Measurements from ENCODE around the gene PLEKHG3. TPM values are rescaled to one million over a fixed set of nuclear protein-coding genes. Genes with fewer than 3 reads are reported as not detected.

Gene PLEKHG3
- total and polyA plus RNA-seq, 2 of the 13 experiments (the other 11 are each of a cell fraction or from before 2014, with no cell fraction given): 7.1 to 9.8 TPM

GRCh38 chr14:64730681-64731080 is 26.5 kb downstream of the PLEKHG3 start:
- Histone ChIP-seq H3K4me3 (replicated peaks in 1 of 3; ENCODE audit: insufficient read depth in 1 of 3, low read depth in 2 of 3, low read length in 3 of 3) (no peak overlapping the region), H3K9ac (ENCODE audit: insufficient read depth, low read depth, low read length) (no peak overlapping the region), H3K4me2 (ENCODE audit: low read depth, low read length) (no peak overlapping the region), H3K27me3 (ENCODE audit: control insufficient read depth in 1 of 2, insufficient read depth in 2 of 2, low read length in 2 of 2) (no peaks in the 10 kb centered on the region), H2AFZ (ENCODE audit: low read length) (no peak overlapping the region), H3K79me2 (ENCODE audit: insufficient read depth, low read length) (no peaks in the 10 kb centered on the region), H4K20me1 (ENCODE audit: insufficient read depth, low read length) (no peaks in the 10 kb centered on the region), H3K9me3 (ENCODE audit: low read length) (no peaks in the 10 kb centered on the region), H3K4me1 (ENCODE audit: insufficient read depth, low read length) (peaks cover 13% of the 10 kb centered on the region), H3K36me3 (replicated peaks in 1 of 2; ENCODE audit: control insufficient read depth in 1 of 2, insufficient read depth in 2 of 2, low read length in 2 of 2) (peaks cover 10 to 14% of the 10 kb centered on the region in 2 experiments; a peak in 3 of 5 replicates), H3K27ac (ENCODE audit: extremely low read length, insufficient read depth, low read length) (no peak overlapping the region)
- CTCF ChIA-PET (ENCODE audit: low intra/inter-chr PET ratio, low total read pairs): no interaction called here
- POLR2A ChIA-PET: no interaction called here
- no peak for ATAC-seq
- DNase-seq (ENCODE audit: low spot score): no peak
- FAIRE-seq: no peak
- TF ChIP-seq BCL3 (CRISPR knock-in tag; IDR thresholded peaks at IDR 0.05): no peak
- no peak for TF ChIP-seq ZNF235 (CRISPR knock-in tag; IDR thresholded peaks at IDR 0.05; ENCODE audit: borderline replicate concordance)
- TF ChIP-seq HOXA5 (CRISPR knock-in tag; IDR thresholded peaks at IDR 0.05): no peak
- peak; percentile 19 for TF ChIP-seq AGO2 (optimal IDR thresholded peaks at IDR 0.05; ENCODE audit: low read depth, low read length)
- in situ Hi-C loops (cut with HindIII; ENCODE audit: extremely low pct_ligation_motif_present, low pct_unique_long_range_greater_than_20kb): no loop called here
- BruUV-seq (replicated peaks): no TSS peak
- 97% methylated on average over 5 of the region's 12 CpGs for WGBS (ENCODE audit: low lambda C conversion rate)
- intact Hi-C loops (cut with micrococcal nuclease; ENCODE audit: unreplicated experiment): no loop called here

GRCh38 chr14:64731141-64731581 is 26.9 kb downstream of the PLEKHG3 start:
- H3K9me3 ChIP-seq (ENCODE audit: low read length): no peaks in the 10 kb centered on the region
- H3K27ac ChIP-seq (ENCODE audit: extremely low read length, insufficient read depth, low read length): no peak overlapping the region
- H4K20me1 ChIP-seq (ENCODE audit: insufficient read depth, low read length): no peaks in the 10 kb centered on the region
- intact Hi-C loops (cut with micrococcal nuclease; ENCODE audit: unreplicated experiment): no loop called here
- H3K79me2 ChIP-seq (ENCODE audit: insufficient read depth, low read length): no peaks in the 10 kb centered on the region
- H3K4me2 ChIP-seq (ENCODE audit: low read depth, low read length): no peak overlapping the region
- 95% methylated on average over 8 of the region's 15 CpGs for WGBS (ENCODE audit: low lambda C conversion rate)
- ChIA-PET CTCF (ENCODE audit: low intra/inter-chr PET ratio, low total read pairs) (no interaction called here), POLR2A (no interaction called here)
- in situ Hi-C loops (cut with HindIII; ENCODE audit: extremely low pct_ligation_motif_present, low pct_unique_long_range_greater_than_20kb): no loop called here
- no TSS peak for BruUV-seq (replicated peaks)
- peaks cover 10 to 14% of the 10 kb centered on the region in 2 experiments; a peak in 3 of 5 replicates for H3K36me3 ChIP-seq (replicated peaks in 1 of 2; ENCODE audit: control insufficient read depth in 1 of 2, insufficient read depth in 2 of 2, low read length in 2 of 2)
- no peak for DNase-seq (ENCODE audit: low spot score)
- no peak overlapping the region for H3K4me3 ChIP-seq (replicated peaks in 1 of 3; ENCODE audit: insufficient read depth in 1 of 3, low read depth in 2 of 3, low read length in 3 of 3)
- no peak for ATAC-seq
- H3K27me3 ChIP-seq (ENCODE audit: control insufficient read depth in 1 of 2, insufficient read depth in 2 of 2, low read length in 2 of 2): no peaks in the 10 kb centered on the region
- peaks cover 12% of the 10 kb centered on the region for H3K4me1 ChIP-seq (ENCODE audit: insufficient read depth, low read length)
- FAIRE-seq: no peak
- no peak overlapping the region for H3K9ac ChIP-seq (ENCODE audit: insufficient read depth, low read depth, low read length)
- no peak overlapping the region for H2AFZ ChIP-seq (ENCODE audit: low read length)
- TF ChIP-seq IRF2 (CRISPR knock-in tag; IDR thresholded peaks at IDR 0.05) (no peak), RARG (CRISPR knock-in tag; IDR thresholded peaks at IDR 0.05; ENCODE audit: low read depth) (no peak), DPF2 (CRISPR knock-in tag; IDR thresholded peaks at IDR 0.05; ENCODE audit: borderline replicate concordance, low read depth) (no peak), NR2F2 (IDR thresholded peaks at IDR 0.05; ENCODE audit: borderline replicate concordance, low read depth) (no peak), ZNF616 (CRISPR knock-in tag; IDR thresholded peaks at IDR 0.05; ENCODE audit: low read depth) (no peak), SNAPC2 (CRISPR knock-in tag; IDR thresholded peaks at IDR 0.05) (no peak), ZBTB2 (CRISPR knock-in tag; IDR thresholded peaks at IDR 0.05; ENCODE audit: low read depth) (no peak), ESRRA (CRISPR knock-in tag; IDR thresholded peaks at IDR 0.05; ENCODE audit: low read depth) (no peak), ZNF282 (IDR thresholded peaks at IDR 0.05; ENCODE audit: partially characterized antibody) (no peak), ZNF547 (CRISPR knock-in tag; IDR thresholded peaks at IDR 0.05) (no peak), TBL1XR1 (IDR thresholded peaks at IDR 0.05; ENCODE audit: borderline replicate concordance, low read length, partially characterized antibody) (no peak), KDM1A (CRISPR knock-in tag; IDR thresholded peaks at IDR 0.05) (no peak), MIER2 (CRISPR knock-in tag; IDR thresholded peaks at IDR 0.05) (no peak), MIER3 (CRISPR knock-in tag; IDR thresholded peaks at IDR 0.05; ENCODE audit: borderline replicate concordance) (no peak), TCF7 (IDR thresholded peaks at IDR 0.05; ENCODE audit: low read depth) (no peak)
